WTC11 (cell line): ENCODE results near the gene LRRC47. TPM values are rescaled to one million over a fixed set of nuclear protein-coding genes. Genes with fewer than 3 reads are reported as not detected.

Experiments
- ATAC-seq: fragments of 200-7000 bp; cut with Tn5 transposase; 2 replicates; pipeline ENCODE4 v1.10.0; 2021; ENCODE audit warnings: mild to moderate bottlenecking, moderate library complexity
- CTCF ChIA-PET: fragments of 300-600 bp; sonication (Branson Sonifier 250); formaldehyde crosslinking; loops from one replicate; lab custom pipeline; 2021; ENCODE audit warnings: antibody characterized with exemption; lab: Charles Lee
- POLR2A ChIA-PET: fragments of 350-600 bp; sonication (Branson Sonifier 250); formaldehyde crosslinking; loops from one replicate; lab custom pipeline; 2021; ENCODE audit warnings: antibody characterized with exemption; lab: Charles Lee
- DNase-seq: peaks from one replicate; pipeline ENCODE4 v3.0.0; 2021; ENCODE audit warnings: low spot score
- H3K27ac Mint-ChIP-seq: 2 replicates; pipeline ENCODE4 v1.8.0; 2021; ENCODE audit warnings: mixed read lengths
- H3K27me3 Mint-ChIP-seq: 2 replicates; pipeline ENCODE4 v1.8.0; 2021; ENCODE audit warnings: low read depth, mild to moderate bottlenecking, moderate library complexity, mixed read lengths
- H3K36me3 Mint-ChIP-seq: 2 replicates; pipeline ENCODE4 v1.8.0; 2021; ENCODE audit warnings: mixed read lengths
- H3K4me1 Mint-ChIP-seq: 2 replicates; pipeline ENCODE4 v1.8.0; 2022; ENCODE audit warnings: mixed read lengths
- H3K4me3 Mint-ChIP-seq: 2 replicates; pipeline ENCODE4 v1.8.0; 2021; ENCODE audit warnings: mild to moderate bottlenecking, moderate library complexity, mixed read lengths
- H3K9me3 Mint-ChIP-seq: 2 replicates; pipeline ENCODE4 v1.8.0; 2021; ENCODE audit warnings: mixed read lengths
- AR ChIP-seq: fragments of 250-450 bp; sonication (Bioruptor Pico); IDR thresholded peaks from 2 replicates; pipeline ENCODE4 v1.9.0; 2021; ENCODE audit warnings: mild to moderate bottlenecking
- CBFB ChIP-seq: sonication (generic); formaldehyde crosslinking; IDR thresholded peaks from 2 replicates; pipeline ENCODE4 v1.8.1; 2022; ENCODE audit warnings: mild to moderate bottlenecking, low read depth, missing genetic modification reagents
- CDX4 ChIP-seq: fragments of 250-450 bp; sonication (Bioruptor Pico); IDR thresholded peaks from 2 replicates; pipeline ENCODE4 v1.9.0; 2021; ENCODE audit warnings: moderate library complexity, mild to moderate bottlenecking, inconsistent platforms, borderline replicate concordance
- CREM ChIP-seq: sonication (generic); formaldehyde crosslinking; IDR thresholded peaks from 2 replicates; pipeline ENCODE4 v1.8.1; 2022; ENCODE audit warnings: mild to moderate bottlenecking, missing genetic modification reagents, moderate library complexity
- CTCF ChIP-seq: fragments of 200-600 bp; IDR thresholded peaks from 2 replicates; pipeline ENCODE4 v1.8.0; 2022; ENCODE audit warnings: antibody characterized with exemption
- ERG ChIP-seq: fragments of 250-450 bp; sonication (Bioruptor Pico); IDR thresholded peaks from 2 replicates; pipeline ENCODE4 v1.8.0; 2021; ENCODE audit warnings: mild to moderate bottlenecking
- ESRRA ChIP-seq: sonication (generic); formaldehyde crosslinking; IDR thresholded peaks from 2 replicates; pipeline ENCODE4 v1.8.1; 2022; ENCODE audit warnings: mild to moderate bottlenecking, missing genetic modification reagents, borderline replicate concordance
- FOXP1 ChIP-seq: sonication (generic); formaldehyde crosslinking; IDR thresholded peaks from 2 replicates; pipeline ENCODE4 v1.8.0; 2022; ENCODE audit warnings: missing genetic modification reagents, mild to moderate bottlenecking, moderate library complexity, borderline replicate concordance
- KAT7 ChIP-seq: sonication (generic); formaldehyde crosslinking; IDR thresholded peaks from 2 replicates; pipeline ENCODE4 v1.8.1; 2023; ENCODE audit warnings: missing genetic modification reagents, mild to moderate bottlenecking, borderline replicate concordance
- MAX ChIP-seq: sonication (generic); formaldehyde crosslinking; IDR thresholded peaks from 2 replicates; pipeline ENCODE4 v1.8.0; 2022; ENCODE audit warnings: mild to moderate bottlenecking, missing genetic modification reagents
- MYBL2 ChIP-seq: sonication (generic); formaldehyde crosslinking; IDR thresholded peaks from 2 replicates; pipeline ENCODE4 v1.8.1; 2023; ENCODE audit warnings: mild to moderate bottlenecking, moderate library complexity, missing genetic modification reagents
- NR2C2 ChIP-seq: sonication (generic); formaldehyde crosslinking; IDR thresholded peaks from 2 replicates; pipeline ENCODE4 v1.8.0; 2022; ENCODE audit warnings: mild to moderate bottlenecking, missing genetic modification reagents
- PREB ChIP-seq: sonication (generic); formaldehyde crosslinking; IDR thresholded peaks from 2 replicates; pipeline ENCODE4 v1.8.1; 2022; ENCODE audit warnings: mild to moderate bottlenecking, missing genetic modification reagents, moderate library complexity, borderline replicate concordance
- SMAD3 ChIP-seq: sonication (generic); formaldehyde crosslinking; IDR thresholded peaks from 2 replicates; pipeline ENCODE4 v1.8.0; 2022; ENCODE audit warnings: missing genetic modification reagents, mild to moderate bottlenecking, borderline replicate concordance
- SP1 ChIP-seq: sonication (generic); formaldehyde crosslinking; conservative IDR thresholded peaks from 2 replicates; pipeline ENCODE4 v1.8.1; 2022; ENCODE audit warnings: missing genetic modification reagents
- ZNF138 ChIP-seq: sonication (generic); formaldehyde crosslinking; conservative IDR thresholded peaks from 2 replicates; pipeline ENCODE4 v1.8.1; 2022; ENCODE audit warnings: mild to moderate bottlenecking, moderate library complexity, missing genetic modification reagents
- ZNF281 ChIP-seq: sonication (generic); formaldehyde crosslinking; IDR thresholded peaks from 2 replicates; pipeline ENCODE4 v1.8.0; 2023; ENCODE audit warnings: mild to moderate bottlenecking, missing genetic modification reagents
- ZNF425 ChIP-seq: fragments of 250-450 bp; sonication (Bioruptor Pico); conservative IDR thresholded peaks from 2 replicates; pipeline ENCODE4 v1.9.0; 2021; ENCODE audit warnings: mild to moderate bottlenecking
- total RNA-seq: library from RNA; stranded (reverse); gene quantifications from 3 replicates; pipeline ENCODE4 v1.2.3, GENCODE V29; 2021

Gene LRRC47
- total RNA-seq, 1 experiment from 2014 or later: 92.4 TPM

- ATAC-seq (peak; percentile 71), DNase-seq (peak; percentile 80)
- POLR2A ChIA-PET: interaction anchor here (0.9 kb wide), 1 partner anchor 10 kb away, joined by 3 read pairs; the partner anchor contains the start of gene LRRC47
- H3K36me3 Mint-ChIP-seq: peaks cover 66% of the 10 kb centered on the region
- H3K4me1 Mint-ChIP-seq: peaks cover 14% of the 10 kb centered on the region
- H3K4me3 Mint-ChIP-seq: no peak overlapping the region
- H3K27ac Mint-ChIP-seq: peak overlapping the region; percentile 86
- no peaks in the 10 kb centered on the region for H3K9me3 Mint-ChIP-seq
- CTCF ChIA-PET: interaction anchor here (0.7 to 6.9 kb wide), 9 partner anchors 8 to 61 kb away, joined by 3 to 39 read pairs (median 5); partner anchors contain the start of genes CCDC27 and LRRC47
- peak; percentile 39; the same call in 1 of the 2 replicates for TF ChIP-seq CTCF
- no peak for TF ChIP-seq NR2C2
- TF ChIP-seq, all 79 proteins: peak for 1
- H3K27me3 Mint-ChIP-seq: no peaks in the 10 kb centered on the region
Observed at GRCh38 chr1:3785456-3786157, 10.7 kb downstream of the LRRC47 start.

GRCh38 chr1:3785045-3785444 is 11.3 kb downstream of the LRRC47 start:
- ChIA-PET CTCF (interaction anchor here (0.7 to 6.9 kb wide), 9 partner anchors 9 to 33 kb away, joined by 3 to 39 read pairs (median 5); partner anchors contain the start of genes CCDC27 and LRRC47), POLR2A (interaction anchor here (0.9 kb wide), 1 partner anchor 11 kb away, joined by 3 read pairs; the partner anchor contains the start of gene LRRC47)
- Mint-ChIP-seq H3K36me3 (peaks cover 72% of the 10 kb centered on the region), H3K27ac (peak overlapping the region; percentile 86), H3K9me3 (no peaks in the 10 kb centered on the region), H3K4me1 (peaks cover 10% of the 10 kb centered on the region), H3K27me3 (no peaks in the 10 kb centered on the region), H3K4me3 (no peak overlapping the region)
- ATAC-seq: no peak
- DNase-seq: no peak
- TF ChIP-seq SP1 (CRISPR knock-in tag): no peak
- no peak for TF ChIP-seq MYBL2
- no peak for TF ChIP-seq FOXP1 (CRISPR knock-in tag)
- no peak for TF ChIP-seq ESRRA (CRISPR knock-in tag)
- no peak for TF ChIP-seq PREB (CRISPR knock-in tag)
- no peak for TF ChIP-seq KAT7
- TF ChIP-seq AR (CRISPR knock-in tag): no peak
- no peak for TF ChIP-seq ERG
- no peak for TF ChIP-seq CDX4 (CRISPR knock-in tag)
- TF ChIP-seq CREM (CRISPR knock-in tag): no peak
- no peak for TF ChIP-seq CBFB (CRISPR knock-in tag)
- TF ChIP-seq MAX: no peak
- no peak for TF ChIP-seq ZNF281
- TF ChIP-seq SMAD3 (CRISPR knock-in tag): no peak
- no peak for TF ChIP-seq ZNF138 (CRISPR knock-in tag)
- no peak for TF ChIP-seq ZNF425 (CRISPR knock-in tag)
